Fibroblast of skin of left biceps (primary cell): Measurements from ENCODE around the gene NR3C2.
"Not testable (repeated sequence)": the region's sequence is repeated elsewhere in the genome, so short reads cannot be mapped to it uniquely, and the experiment has no call there.

ENCODE experiments used
- DNase-seq, 2 experiments: peaks; one replicate each; pipeline ENCODE4 v3.0.0-alpha.2; 2013; ENCODE audit warnings: low read depth in 2 of 2

The NR3C2 gene

GRCh38 chr4:148112231-148112982 lies 329.8 kb downstream of the NR3C2 start:
- peak; percentile 46 to 58 for DNase-seq

- DNase-seq, result no peak
Measured at GRCh38 chr4:148110169-148110568, 332.0 kb downstream of the NR3C2 start.

GRCh38 chr4:148109216-148109615 lies 333.0 kb downstream of the NR3C2 start:
- no peak for DNase-seq

- DNase-seq, result no peak
Measured at GRCh38 chr4:148108766-148109165, 333.4 kb downstream of the NR3C2 start.

GRCh38 chr4:148103597-148104355 lies 338.4 kb downstream of the NR3C2 start:
- DNase-seq, result no peak

- DNase-seq, result no peak
Measured at GRCh38 chr4:148101790-148102189, 340.4 kb downstream of the NR3C2 start.

GRCh38 chr4:148101235-148101634 lies 341.0 kb downstream of the NR3C2 start:
- DNase-seq, result no peak

GRCh38 chr4:148097801-148098200 lies 344.4 kb downstream of the NR3C2 start:
- no peak for DNase-seq

- no peak for DNase-seq
Measured at GRCh38 chr4:148095346-148095923, 346.8 kb downstream of the NR3C2 start.

- DNase-seq, result no peak
Measured at GRCh38 chr4:148094149-148094548, 348.1 kb downstream of the NR3C2 start.

- no peak for DNase-seq
Measured at GRCh38 chr4:148093065-148093464, 349.1 kb downstream of the NR3C2 start.

- no peak for DNase-seq
Measured at GRCh38 chr4:148092316-148093014, 349.7 kb downstream of the NR3C2 start.

GRCh38 chr4:148091896-148092295 lies 350.3 kb downstream of the NR3C2 start:
- no peak for DNase-seq

- no peak for DNase-seq
Measured at GRCh38 chr4:148090503-148091476, 351.4 kb downstream of the NR3C2 start.

GRCh38 chr4:148090029-148090428 lies 352.2 kb downstream of the NR3C2 start:
- no peak for DNase-seq

- no peak for DNase-seq
Measured at GRCh38 chr4:148089624-148090023, 352.6 kb downstream of the NR3C2 start.

GRCh38 chr4:148083073-148083472 lies 359.1 kb downstream of the NR3C2 start:
- not testable (repeated sequence) for DNase-seq

GRCh38 chr4:148081745-148082144 lies 360.5 kb downstream of the NR3C2 start:
- no peak for DNase-seq

GRCh38 chr4:148081267-148081666 lies 360.9 kb downstream of the NR3C2 start:
- no peak for DNase-seq

- DNase-seq, result no peak
Measured at GRCh38 chr4:148079961-148080360, 362.3 kb downstream of the NR3C2 start.

- peak; percentile 40 to 46 for DNase-seq
Measured at GRCh38 chr4:148078061-148078460, 364.2 kb downstream of the NR3C2 start.
